ENCODE data around the gene SOX11. TPM values are rescaled to one million over a fixed set of nuclear protein-coding genes. Genes with fewer than 3 reads are reported as not detected.

Gene SOX11
- total and polyA plus RNA-seq, 2 donors (not counting 1 experiment from before 2014, with no cell fraction given), result 0.01 TPM; not detected in 1

DNA sequence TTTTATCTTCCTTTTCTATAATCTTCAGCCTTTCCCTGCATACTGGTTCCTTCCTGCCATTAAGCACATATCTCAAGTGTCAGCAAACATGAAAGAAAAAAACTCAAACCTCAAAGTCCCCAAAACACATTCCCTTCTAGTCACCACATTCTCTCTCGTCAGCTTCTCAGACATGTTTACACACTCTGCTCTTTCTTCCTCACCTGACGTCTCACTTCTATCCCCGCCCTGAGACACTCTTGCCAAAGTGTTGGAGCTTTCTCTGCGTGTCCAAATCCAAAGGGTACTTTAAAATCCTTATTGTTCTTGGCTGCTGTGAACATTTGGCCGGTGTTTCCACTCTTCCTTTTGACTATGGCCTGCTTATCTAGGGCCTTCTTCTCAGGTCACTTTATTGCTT, 47.9 kb downstream of the SOX11 start:
- Histone ChIP-seq H3K9me3 (ENCODE audit: control extremely low read depth in 1 of 3, control insufficient read depth in 2 of 3, insufficient read depth in 1 of 3, low read length in 2 of 3) (peaks cover 0 to 7% (median 0%) of the 10 kb centered on the region in 3 donors), H3K4me3 (ENCODE audit: control extremely low read depth in 1 of 5, extremely low read depth in 1 of 5, insufficient read depth in 1 of 5, low read depth in 2 of 5, low read length in 4 of 5) (no peak overlapping the region), H3K36me3 (replicated peaks in 1 of 2; ENCODE audit: control extremely low read depth in 1 of 2, control insufficient read depth in 1 of 2, extremely low read depth in 1 of 2, insufficient read depth in 2 of 2, low read length in 1 of 2) (no peaks in the 10 kb centered on the region), H3K27me3 (replicated peaks in 1 of 4; ENCODE audit: control extremely low read depth in 1 of 4, control insufficient read depth in 3 of 4, insufficient read depth in 4 of 4, low read length in 3 of 4) (no peaks in the 10 kb centered on the region), H3K4me2 (replicated peaks; ENCODE audit: low read depth, low read length, poor library complexity, severe bottlenecking) (no peak overlapping the region), H3K9ac (ENCODE audit: low read length) (no peak overlapping the region), H2AFZ (ENCODE audit: insufficient read depth, low read depth, low read length, poor library complexity, severe bottlenecking) (no peak overlapping the region), H4K20me1 (ENCODE audit: control insufficient read depth, insufficient read depth, low read length, poor library complexity, severe bottlenecking) (no peaks in the 10 kb centered on the region), H3K27ac (ENCODE audit: low read length in 2 of 2) (no peak overlapping the region), H3K4me1 (ENCODE audit: control insufficient read depth in 2 of 2, insufficient read depth in 2 of 2, low read length in 2 of 2) (no peaks in the 10 kb centered on the region), H3K79me2 (ENCODE audit: control insufficient read depth, insufficient read depth, low read length) (no peaks in the 10 kb centered on the region)
- ChIA-PET CTCF (no interaction called here), POLR2A (no interaction called here)
- DNase-seq (no peak), ATAC-seq (ENCODE audit: low read depth) (no peak)
- H3K4me3 Mint-ChIP-seq, result no peak overlapping the region
- 57% methylated on average over 5 of the region's 5 CpGs for WGBS (ENCODE audit: insufficient coverage)
- TF ChIP-seq, protein P1, sequence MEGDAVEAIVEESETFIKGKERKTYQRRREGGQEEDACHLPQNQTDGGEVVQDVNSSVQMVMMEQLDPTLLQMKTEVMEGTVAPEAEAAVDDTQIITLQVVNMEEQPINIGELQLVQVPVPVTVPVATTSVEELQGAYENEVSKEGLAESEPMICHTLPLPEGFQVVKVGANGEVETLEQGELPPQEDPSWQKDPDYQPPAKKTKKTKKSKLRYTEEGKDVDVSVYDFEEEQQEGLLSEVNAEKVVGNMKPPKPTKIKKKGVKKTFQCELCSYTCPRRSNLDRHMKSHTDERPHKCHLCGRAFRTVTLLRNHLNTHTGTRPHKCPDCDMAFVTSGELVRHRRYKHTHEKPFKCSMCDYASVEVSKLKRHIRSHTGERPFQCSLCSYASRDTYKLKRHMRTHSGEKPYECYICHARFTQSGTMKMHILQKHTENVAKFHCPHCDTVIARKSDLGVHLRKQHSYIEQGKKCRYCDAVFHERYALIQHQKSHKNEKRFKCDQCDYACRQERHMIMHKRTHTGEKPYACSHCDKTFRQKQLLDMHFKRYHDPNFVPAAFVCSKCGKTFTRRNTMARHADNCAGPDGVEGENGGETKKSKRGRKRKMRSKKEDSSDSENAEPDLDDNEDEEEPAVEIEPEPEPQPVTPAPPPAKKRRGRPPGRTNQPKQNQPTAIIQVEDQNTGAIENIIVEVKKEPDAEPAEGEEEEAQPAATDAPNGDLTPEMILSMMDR (IDR thresholded peaks at IDR 0.05), result no peak
- no peak for TF ChIP-seq EZH2 (IDR thresholded peaks at IDR 0.05; ENCODE audit: borderline replicate concordance, insufficient read depth, low read depth, low read length, poor library complexity, severe bottlenecking)
- intact Hi-C loops (cut with micrococcal nuclease), result no loop called here
- H3K9me3 Mint-ChIP-seq (ENCODE audit: insufficient read depth), result no peaks in the 10 kb centered on the region
- no peaks in the 10 kb centered on the region for H3K27me3 Mint-ChIP-seq
- no peaks in the 10 kb centered on the region for H3K4me1 Mint-ChIP-seq
- H3K27ac Mint-ChIP-seq, result no peak overlapping the region

DNA sequence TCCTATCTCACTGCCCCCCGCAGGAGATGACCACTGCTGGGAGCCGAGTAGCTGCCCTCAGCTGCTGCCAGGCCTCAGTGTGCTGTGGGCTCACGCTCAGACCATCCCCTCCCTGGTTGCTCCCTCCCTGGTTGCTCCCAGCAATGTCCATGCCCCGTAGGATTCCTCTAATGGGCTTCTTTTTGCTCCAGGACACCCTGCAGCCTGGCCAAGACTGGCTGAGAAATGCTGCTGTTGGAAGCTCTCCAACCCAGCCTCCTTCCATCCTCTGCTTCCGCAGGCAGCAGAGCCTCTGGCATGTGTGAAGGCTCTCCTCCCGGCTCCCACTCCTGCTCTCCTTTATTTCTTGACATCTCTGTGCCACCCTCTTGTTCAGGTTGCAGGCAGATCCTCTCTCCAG, 48.6 kb downstream of the SOX11 start:
- TF ChIP-seq, protein P1 (IDR thresholded peaks at IDR 0.05), result no peak
- no peak for TF ChIP-seq EZH2 (IDR thresholded peaks at IDR 0.05; ENCODE audit: borderline replicate concordance, insufficient read depth, low read depth, low read length, poor library complexity, severe bottlenecking)
- ATAC-seq (ENCODE audit: low read depth) (no peak), DNase-seq (no peak)
- Histone ChIP-seq H3K4me2 (replicated peaks; ENCODE audit: low read depth, low read length, poor library complexity, severe bottlenecking) (no peak overlapping the region), H3K9me3 (ENCODE audit: control extremely low read depth in 1 of 3, control insufficient read depth in 2 of 3, insufficient read depth in 1 of 3, low read length in 2 of 3) (peaks cover 0 to 5% (median 0%) of the 10 kb centered on the region in 3 donors), H2AFZ (ENCODE audit: insufficient read depth, low read depth, low read length, poor library complexity, severe bottlenecking) (no peak overlapping the region), H3K36me3 (replicated peaks in 1 of 2; ENCODE audit: control extremely low read depth in 1 of 2, control insufficient read depth in 1 of 2, extremely low read depth in 1 of 2, insufficient read depth in 2 of 2, low read length in 1 of 2) (no peaks in the 10 kb centered on the region), H3K9ac (ENCODE audit: low read length) (no peak overlapping the region), H3K79me2 (ENCODE audit: control insufficient read depth, insufficient read depth, low read length) (no peaks in the 10 kb centered on the region), H4K20me1 (ENCODE audit: control insufficient read depth, insufficient read depth, low read length, poor library complexity, severe bottlenecking) (no peaks in the 10 kb centered on the region), H3K4me1 (ENCODE audit: control insufficient read depth in 2 of 2, insufficient read depth in 2 of 2, low read length in 2 of 2) (no peaks in the 10 kb centered on the region), H3K27me3 (replicated peaks in 1 of 4; ENCODE audit: control extremely low read depth in 1 of 4, control insufficient read depth in 3 of 4, insufficient read depth in 4 of 4, low read length in 3 of 4) (no peaks in the 10 kb centered on the region), H3K4me3 (ENCODE audit: control extremely low read depth in 1 of 5, extremely low read depth in 1 of 5, insufficient read depth in 1 of 5, low read depth in 2 of 5, low read length in 4 of 5) (no peak overlapping the region), H3K27ac (ENCODE audit: low read length in 2 of 2) (no peak overlapping the region)
- Mint-ChIP-seq H3K27me3 (no peaks in the 10 kb centered on the region), H3K27ac (no peak overlapping the region), H3K4me3 (no peak overlapping the region), H3K4me1 (no peaks in the 10 kb centered on the region), H3K9me3 (ENCODE audit: insufficient read depth) (no peaks in the 10 kb centered on the region)
- POLR2A ChIA-PET, result no interaction called here
- CTCF ChIA-PET, result no interaction called here
- intact Hi-C loops (cut with micrococcal nuclease), result no loop called here
- 83% methylated on average over 6 of the region's 6 CpGs for WGBS (ENCODE audit: insufficient coverage)
